Measurements from ENCODE around the gene CHD6.
A peak's percentile ranks its signal among the peaks of the same experiment; 100 is the strongest.

The CHD6 gene

DNA sequence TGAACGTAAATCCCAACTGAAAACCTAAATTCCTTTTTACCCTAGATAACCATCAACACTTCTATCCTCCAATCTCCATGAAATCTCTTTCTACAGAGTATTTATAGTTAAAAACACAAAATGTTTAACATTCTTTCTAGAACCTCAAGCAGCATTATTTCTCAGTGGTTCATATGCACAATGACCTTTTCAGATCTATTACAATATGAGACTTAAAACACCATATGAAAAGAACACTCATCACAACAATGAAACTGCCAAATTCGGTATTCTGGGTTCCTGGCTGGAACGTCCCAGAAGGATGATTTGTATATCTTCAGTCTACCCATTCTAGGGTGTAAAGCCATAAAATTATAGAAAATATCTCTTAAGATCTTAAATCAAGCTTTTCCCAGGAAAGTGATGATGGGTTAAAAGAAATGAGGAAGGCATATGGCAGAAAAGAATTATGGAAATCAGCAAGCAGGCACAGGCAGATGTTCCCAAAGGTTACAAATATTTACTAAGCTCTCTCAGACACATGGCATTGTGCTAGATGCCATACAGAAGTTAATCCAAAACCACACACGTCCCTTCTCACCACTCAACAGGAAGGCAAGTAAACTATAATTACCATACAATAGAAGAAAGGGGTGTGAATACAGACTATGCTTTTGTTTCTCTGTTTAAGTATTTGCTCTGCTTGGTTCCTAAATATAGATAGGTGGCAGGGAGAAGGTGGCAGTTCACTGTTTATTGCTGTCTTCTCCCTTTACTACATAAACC, 118.0 kb downstream of the CHD6 start:
- DNase-seq = no peak

DNA sequence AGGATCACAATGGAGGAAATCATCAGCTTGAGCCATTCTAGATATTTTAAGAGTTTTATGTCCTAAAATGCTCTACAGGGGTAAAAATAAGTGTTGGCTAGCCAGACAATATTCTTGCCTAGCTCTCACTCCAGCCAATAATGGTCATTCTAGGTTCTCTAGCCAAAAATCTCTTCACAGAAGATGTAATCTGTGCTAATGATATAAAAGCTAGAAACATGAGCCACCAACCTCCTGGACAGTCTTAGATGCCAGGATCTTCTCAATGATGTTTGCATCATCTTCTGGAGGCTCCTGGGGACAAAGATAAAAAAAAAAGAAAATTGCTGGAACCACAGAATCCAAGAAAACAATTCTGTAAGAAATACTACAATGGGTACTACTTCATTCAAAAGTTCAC, 119.1 kb downstream of the CHD6 start:
- no peak for DNase-seq

DNA sequence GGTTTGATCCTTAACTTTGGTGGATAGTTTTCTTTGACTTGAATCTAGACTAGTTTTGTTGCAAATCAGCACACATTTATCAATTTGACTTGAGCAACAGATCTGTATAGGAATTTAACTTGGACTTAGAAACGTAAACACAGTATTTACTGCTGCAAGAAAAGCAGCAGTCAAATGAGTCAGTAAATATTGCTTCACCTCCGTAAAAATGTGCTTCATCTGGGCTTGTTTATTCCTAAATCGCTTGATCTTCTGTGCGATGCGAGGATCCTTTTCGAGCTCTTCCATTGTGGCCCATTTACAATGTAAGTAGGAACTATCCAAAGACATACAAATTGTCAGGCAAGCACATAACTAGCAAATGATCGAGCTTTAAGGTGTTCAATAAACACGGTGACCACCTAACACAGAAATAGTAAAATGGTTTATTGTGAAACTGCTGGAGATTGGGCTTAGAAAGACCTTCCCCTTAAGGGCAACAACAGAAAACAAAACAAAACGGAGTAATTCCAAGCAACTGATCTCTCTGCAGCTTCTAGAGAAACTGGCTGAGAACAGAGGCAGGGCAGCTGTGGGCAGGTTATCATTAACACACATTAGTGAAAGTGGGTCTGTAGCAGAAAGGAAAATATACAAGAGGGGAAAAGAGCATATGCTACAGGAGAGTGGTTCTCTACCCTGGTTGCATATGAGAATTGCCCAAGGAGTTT, 120.8 kb downstream of the CHD6 start:
- DNase-seq = no peak

DNA sequence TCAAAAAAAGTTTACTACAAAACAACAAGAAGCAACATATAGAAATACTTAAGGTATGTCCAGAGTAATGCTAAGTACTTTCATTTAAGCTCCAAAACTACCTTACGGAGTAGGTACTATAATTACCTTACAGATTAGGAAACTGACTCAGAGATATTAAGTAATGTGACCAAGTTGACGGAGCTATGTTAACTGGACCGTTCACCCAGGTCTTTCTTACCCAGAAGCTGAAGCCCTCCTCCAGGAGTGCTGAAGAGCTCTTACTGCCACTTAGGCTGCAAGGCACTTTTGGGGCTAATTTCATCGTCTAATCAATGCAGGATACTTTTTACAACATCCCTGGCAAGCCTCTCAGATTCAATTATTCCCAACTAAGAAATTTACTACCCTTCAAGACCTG, 123.7 kb downstream of the CHD6 start:
- DNase-seq = no peak

DNA sequence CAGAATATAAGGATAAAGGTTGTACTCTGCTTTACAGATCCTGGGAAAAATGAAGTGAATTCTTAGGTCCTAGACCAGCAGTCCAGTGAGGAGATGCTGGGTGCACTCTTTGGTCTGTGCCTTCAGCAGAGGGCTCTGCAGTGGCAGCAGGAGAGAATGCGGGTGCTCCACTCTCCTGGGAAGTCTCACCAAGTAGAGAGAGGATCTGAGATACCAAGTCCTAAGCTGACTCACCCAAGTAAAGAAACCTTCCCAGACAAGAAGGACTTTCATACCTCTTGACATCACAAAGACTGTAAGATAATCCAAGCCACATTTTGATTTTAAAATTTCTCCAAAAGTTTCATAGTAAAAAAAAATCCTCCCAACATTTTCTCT, 134.6 kb downstream of the CHD6 start:
- no peak for DNase-seq

DNA sequence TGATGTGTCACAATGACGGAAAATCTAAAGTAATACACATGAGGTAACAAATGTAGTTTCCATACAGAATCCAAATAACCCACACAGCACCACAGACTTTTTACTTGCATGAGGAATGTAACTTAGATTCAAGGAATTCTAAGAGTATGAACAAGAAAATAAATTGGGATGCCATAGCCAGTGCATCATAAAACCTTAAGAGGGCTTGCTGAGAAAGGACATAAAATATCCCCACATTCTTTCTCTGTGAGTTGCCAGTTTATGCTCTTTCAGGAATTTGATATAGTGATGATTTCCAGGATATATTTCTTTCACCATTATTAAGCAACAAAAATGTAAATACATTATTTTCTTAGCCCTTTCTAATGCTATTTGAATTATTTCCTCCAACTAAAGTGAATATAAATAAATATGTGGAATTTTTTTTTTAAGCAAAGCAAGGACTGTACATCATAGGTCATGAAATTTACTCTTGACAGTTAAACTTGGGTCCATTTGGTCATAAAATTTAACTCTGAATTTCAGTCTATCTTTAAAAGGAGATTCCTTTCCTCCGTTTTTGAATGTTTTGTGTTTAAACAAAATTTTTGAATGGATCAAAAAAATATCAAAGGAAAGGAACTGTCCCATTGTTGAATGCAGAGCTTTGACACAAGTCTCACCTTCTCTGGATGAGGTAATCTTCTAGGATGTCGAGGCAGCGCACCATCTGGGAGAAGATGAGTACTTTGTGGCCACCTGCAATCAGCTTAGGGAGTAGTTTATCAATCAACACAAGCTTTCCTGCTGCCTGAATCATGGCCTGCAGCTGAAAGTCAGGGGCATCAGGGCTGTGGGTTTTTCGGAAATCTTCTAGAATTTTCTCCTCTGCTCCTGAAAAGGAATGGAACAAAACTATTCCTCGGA, 135.3 kb downstream of the CHD6 start:
- no peak for DNase-seq

DNA sequence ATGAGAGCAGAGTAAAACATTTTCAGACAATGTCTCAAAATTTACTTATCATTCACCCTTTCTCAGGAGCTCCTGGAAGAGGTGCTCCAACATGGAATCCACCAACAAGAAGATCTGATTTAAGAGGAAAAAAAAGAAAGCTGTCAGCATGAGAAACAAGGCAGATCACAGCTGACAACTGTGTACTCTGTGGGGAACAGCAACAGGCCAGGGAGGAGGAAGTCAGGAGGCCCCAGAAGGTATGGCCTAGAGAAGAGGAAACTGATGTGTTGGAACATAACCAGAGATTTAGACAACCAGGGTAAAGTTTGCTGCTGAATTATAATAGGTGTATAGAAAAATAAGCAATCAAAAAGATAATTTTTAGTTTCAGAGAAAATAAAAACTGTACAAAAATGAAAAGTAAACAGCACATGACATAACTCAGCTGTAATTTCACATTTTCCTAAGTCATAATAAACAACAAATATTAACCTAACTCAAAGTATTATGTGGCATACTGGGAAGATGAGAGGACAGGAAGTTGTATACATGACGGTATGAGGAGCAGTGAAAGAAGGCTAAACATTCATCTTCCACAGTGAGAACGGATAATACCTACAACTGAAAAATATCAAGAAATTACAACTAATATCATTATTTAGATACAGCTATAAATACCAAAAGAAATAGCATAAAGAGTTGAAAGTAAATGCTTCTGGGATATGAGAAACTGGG, 138.0 kb downstream of the CHD6 start:
- DNase-seq = no peak

DNA sequence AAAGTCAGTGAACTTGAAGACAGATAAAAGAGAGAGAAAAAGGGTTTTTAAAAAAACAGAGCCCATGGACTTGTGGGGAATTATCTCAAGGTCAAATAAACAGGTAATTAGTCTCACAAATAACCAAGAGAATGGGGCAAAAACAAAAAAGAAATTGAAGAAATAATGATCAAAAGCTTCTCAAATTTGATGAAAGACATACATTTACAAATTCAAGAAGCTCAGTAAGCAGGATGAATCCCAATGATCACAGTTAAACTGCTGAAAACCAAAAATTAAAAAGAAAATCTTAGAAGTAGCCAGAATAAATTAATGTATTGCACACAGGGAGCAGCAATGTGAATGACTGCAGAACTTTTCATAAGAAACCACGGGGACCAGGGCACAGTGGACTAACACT, 139.1 kb downstream of the CHD6 start:
- DNase-seq = no peak

DNA sequence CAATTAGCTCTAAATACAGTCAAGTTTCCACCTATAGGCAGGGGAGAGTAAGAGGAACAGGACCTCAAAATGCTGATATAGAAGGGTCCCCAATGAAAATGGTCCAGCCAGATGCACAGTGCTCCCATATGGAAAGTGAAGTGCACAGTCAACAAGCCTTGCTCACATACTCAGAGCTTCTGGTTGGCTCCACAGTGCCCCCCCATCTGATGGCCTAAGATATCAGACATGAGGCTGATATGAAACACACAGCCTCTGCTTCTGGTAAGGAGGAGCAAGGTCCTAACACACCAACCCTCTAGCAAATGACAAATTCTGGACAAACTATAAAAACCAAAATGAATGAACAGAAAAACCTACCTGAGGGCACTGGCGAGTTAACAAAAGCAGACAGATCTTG, 140.2 kb downstream of the CHD6 start:
- DNase-seq = no peak

DNA sequence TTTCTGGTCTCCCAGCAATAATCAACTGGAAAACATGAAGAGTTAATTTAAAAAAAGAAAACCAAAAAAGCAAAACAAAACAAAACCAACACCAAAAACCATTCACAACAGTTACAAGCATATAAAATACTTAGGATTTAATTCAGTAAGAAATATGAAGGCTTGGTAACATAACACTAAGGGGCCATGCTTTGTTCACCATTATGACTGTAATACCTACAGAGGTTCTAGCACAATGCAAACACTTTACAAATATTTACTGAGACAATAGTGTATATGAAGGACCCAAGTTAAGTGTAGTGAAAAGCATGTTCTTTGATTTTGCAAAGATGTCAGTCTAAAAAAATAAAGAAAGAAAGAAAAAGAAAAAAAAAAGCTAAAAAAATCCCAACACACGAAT, 141.7 kb downstream of the CHD6 start:
- no peak for DNase-seq

DNA sequence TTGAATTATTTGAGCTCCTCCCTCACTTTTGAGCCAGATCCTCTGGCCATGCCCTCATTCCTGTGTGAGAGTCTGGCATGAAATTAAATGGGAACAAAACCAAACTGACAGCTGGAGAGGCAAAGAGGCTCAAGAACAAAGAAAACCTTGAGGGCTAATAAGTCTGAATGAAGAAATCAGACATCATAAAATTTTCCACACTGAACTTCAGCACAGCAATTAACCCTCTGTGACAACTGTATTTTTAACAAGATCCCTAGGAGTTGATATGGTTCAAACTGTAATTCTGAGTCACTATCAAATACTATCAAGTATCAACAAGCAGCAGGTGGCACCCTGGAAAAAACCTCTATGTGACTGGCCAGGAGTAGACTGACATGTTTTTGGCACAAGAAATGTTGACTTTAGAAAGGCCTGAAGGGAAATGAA, 142.2 kb downstream of the CHD6 start:
- peak; percentile 22 for DNase-seq

DNA sequence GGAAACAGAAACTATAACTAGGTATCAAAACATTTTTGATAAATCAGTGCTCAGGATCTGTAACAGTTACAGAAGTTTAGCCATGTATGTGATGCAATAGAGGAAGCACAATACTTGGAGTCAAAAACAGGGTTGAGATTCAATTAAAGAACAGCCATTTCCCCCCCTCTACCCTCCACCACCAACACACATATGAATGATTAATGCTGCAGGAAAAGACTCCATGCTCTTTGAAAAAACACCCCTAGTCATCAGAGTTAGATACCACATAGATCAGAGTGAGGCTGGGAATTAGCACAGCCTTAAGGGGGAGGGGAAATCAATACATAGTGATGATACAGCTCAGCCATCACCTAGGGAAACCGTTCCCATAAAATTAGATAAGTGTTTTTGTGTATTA, 142.7 kb downstream of the CHD6 start:
- DNase-seq = no peak

DNA sequence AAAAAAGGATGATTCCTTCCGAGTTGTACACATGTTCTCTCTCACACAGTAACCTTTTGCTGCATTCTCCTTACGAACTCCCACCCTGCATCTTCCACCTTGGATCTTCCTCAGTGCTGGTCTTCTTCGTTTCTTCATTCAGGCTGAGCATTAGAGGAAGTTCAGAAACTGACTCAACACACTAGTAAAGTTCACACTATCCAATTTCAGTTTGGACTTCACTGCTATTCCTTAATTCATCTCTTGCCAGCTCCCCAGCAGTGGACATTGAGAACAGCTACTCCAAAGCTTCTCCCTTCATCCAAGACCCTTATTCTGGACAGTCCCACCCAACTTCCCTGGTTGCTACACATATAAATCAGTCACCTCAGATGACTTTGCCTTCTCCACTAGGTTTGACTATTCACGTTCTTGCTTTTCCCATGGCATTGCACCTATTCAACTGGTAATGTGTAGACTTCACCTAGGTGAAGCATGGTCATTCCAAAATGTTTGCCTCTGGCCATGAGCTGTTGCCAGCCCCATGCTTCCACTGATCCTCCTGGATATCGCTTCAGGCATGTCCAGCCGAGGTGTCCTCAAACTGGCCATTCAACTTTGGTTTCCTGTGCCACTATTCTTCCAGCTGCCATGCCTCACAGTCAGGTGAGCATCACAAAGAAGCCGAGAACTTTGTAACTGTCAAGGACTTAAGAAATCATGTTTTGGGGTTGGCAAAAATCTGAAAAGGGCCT, 147.6 kb downstream of the CHD6 start:
- no peak for DNase-seq

DNA sequence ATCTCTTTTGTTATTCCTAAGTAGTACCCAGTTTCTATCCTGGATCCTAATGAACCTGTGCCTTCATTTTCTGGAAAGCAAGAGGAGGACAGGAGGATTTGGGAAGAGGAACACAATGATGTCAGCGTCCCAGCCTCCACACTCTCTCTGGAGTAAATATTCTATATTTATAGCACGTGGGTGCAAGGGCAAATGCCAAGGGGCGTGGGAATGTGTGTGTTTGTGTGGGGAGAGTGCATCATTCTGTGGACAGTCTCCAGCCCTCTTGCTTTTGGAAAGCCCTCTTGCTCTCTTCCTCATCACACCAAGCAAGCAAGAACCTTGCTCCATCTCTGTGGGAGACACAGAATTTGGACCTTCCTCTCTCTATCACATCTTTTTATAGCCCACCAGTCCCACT, 148.3 kb downstream of the CHD6 start:
- DNase-seq = no peak

DNA sequence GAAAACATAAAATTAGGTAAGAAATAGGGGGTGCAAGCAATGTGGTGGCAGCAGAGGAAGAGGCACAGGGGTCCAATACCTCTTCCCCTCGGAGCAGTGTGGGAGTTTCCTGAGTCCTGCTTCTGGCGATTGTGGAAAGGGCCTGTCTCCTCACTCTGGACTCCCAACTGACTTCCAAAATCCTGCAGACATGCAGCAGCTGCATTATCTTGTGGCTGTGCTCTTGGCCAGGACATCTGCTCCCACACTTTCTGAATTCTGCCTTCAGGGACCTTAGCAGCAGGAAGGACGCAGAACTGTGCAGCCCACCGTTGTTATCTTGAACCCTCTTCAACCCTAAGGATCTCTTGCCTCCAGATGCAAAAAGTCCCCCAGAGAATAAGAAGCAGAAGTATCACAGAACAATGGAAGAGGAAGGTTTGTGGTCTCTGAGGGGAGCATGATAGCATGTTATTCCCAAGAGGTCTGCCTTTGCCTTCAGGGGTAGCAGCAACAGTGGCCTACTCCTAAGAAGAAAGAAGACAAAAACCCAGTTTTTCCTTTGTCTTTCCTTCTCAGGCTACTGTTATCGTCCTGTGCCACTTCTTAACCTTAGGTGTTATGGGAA, 149.1 kb downstream of the CHD6 start:
- DNase-seq = no peak

DNA sequence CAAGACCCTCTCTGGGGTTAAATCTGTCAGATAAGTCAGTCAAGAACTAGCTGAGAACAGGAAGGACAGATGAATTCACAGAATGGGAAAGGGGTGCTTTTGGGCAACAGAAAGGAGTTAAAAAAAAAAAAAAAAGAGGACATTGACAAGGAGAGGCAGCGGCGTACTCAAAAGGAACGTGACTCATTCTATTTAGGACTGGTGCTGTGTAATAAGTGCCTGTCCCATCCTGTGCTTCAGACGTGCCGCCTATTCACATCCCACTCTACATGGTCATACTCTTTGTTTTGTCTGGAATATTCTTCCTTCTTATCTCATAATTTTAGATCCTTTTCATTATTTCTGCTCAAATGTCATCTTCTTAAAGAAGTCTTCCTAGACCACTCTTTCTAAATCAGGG, 150.5 kb downstream of the CHD6 start:
- no peak for DNase-seq

DNA sequence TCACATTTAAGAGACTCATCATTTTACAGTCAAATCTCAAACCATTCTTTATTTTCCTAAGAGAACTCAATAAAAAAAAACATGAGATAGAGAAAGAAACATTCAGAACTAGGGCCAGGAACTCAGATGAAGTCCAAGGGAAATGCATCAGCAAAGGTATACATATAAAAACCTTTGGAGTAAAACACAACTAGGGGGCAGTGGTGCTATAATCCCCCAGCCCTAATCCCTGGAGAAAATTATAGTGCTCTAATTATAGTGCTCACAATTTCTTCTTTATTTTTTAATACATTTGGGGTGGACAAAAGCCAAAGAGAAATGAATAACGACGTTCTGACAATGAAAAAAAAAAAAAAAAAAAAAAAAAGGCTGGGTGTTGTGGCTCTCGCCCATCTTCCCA, 151.0 kb downstream of the CHD6 start:
- no peak for DNase-seq

DNA sequence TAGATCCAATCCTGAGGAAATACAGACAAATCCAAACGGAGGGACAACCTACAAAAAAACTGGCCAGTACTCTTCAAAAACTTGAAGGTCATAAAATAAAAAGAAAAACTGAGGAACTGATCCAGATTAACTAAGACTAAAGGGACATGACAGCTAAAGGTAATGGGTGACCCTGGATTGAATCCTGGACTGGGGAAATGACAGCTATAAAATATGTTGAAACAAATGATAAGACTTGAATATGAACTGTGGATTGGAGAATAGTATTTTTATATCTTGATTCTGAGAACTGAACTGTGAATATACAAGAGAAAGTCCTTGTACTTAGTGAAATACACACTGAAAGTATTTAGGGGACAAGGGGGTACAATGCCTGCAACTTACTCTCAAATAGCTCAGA, 154.6 kb downstream of the CHD6 start:
- DNase-seq = no peak

DNA sequence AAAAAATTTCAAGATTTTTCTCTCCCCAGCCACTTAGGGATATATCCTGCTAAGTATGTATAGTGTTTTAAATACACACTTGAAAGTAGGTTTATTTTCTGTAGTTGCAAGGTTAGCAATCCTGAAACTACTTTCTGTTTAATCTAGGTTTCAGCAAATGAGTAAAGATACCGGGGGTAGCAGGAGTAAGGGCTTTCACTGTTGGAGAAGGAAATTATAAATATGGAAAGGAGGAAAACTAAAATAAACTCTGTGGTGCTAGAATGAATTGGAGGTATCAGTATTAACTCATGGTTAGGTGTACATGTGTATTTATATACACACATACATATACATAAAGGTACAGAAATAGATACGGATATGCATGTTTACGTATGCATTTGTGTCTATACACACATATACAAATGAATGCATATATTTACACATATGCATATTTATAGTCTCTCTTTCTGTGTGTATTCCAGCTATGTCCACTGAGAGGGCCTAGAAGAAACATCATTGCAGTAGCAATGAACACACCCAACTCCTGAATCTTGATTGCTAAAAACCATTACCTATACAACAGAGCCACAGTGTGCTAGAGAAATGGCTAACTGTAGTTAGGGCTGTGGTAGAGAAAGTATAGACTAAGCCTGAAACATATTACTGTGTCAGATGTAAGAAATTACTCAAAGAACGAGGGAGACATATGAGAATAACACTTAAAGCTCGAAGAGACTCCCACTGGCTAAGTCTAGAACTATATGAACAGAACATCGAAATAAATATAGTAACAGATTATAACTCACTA, 155.6 kb downstream of the CHD6 start:
- DNase-seq = no peak

DNA sequence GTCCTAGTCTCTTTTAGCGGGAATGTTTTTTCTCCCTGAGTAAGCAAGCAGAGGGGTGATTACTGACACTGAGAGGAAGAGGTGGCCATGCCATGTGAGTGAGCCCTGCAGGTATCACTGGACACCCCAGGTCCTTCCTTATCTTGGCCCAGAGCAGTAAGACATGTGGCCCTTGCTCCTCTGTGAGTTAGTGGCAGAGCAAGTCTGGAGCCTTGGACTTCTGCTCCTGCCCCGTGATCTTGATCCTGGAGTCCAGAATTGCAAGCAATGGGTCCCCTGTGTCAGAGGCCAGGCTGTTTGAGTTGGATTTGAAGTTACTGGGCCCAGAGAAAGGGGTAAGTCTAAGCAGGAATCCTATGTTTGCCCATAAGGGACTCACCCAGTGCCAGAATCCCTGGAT, 159.4 kb downstream of the CHD6 start:
- DNase-seq = no peak

All from NCI-H1694 treated with DMSO at 0.1 percent for 48 hours (cell line).